Measurements from ENCODE around the gene SUMF1.

Gene SUMF1

DNA sequence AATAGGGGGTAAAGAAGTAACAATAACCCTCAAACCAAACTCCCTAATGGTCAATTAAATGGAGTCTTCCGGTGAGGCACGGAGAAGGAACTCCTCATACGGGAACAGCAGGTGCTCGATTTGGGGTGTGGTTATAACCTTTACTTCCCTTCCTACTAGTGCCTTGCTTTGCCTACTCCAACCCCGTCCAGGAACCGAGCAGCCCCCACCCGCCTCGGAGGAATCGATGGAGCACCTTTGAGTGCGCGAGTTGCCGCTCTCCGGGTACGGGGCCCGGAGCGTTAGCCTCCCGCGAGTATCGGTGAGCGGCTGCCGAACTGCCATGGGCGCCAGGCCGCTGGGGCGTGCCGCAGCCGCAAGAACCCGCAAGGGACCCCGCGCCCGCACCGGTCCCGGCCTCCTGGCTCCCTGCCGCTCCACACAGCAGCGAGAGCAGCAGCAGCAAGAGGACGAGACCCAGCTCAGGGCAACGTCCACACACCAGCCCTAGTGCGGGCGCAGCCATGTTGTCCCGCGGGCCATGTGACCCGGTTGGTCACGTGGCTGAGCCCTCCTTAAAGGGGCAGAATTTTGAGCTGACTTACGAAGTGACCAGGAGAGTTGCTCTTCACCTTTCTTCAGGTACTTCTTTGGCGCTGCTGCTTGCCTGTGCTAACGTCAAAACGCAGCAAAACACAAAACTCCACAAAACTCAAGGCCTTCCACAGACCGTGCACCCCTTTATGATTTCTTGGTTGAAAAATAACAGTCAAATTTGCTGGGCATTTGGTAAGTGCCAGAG is at the start of gene SUMF1:
Gene SUMF1, minus strand, starts transcription at position 529 of the 781 bp plus-strand sequence. Its CDS starts 24 bp downstream, at position 505.
- DNase-seq (ENCODE audit: low read depth), result peak; percentile 37

- DNase-seq (ENCODE audit: low read depth), result no peak
These were observed 49.0 kb upstream of the SUMF1 start for GRCh38 chr3:4515916-4516579.

- no peak for DNase-seq (ENCODE audit: low read depth)
These were observed 47.8 kb upstream of the SUMF1 start for GRCh38 chr3:4514916-4515315.

GRCh38 chr3:4514321-4514720 is 47.3 kb upstream of the SUMF1 start:
- no peak for DNase-seq (ENCODE audit: low read depth)

DNA sequence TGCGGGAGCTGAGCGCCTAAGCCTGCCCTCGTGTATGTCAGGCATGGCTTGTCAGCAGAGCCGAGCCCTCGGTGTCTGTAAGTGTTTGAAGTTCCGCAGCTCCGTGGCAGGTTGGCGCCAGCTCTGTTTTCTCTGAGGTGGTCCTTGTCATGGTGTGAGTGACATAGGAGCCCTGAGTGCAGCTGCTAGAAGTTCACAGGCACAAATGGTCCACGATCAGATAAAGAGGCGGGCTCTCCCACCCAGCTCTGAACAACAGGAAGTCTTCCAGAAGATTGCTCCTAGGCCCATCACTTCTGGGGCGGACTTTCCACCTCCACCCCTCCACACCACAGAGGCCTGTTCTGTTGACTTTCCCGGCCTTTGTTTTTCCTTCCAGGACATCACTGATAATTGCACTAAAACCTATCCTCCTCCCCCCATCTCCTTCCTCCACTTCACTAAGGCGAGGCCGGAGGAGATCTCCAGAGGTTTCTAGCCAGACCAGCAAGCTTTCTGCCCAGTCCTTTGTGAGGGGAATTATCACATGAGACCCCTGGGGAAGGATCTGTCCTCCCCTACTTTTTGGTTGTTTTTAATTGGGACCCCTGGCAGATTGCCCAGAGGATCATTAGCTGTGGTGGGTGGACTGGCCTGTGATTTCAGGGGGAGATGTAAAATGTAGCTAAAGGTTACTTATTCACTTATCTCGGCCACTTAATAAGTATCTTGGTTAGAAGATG is 46.0 kb upstream of the SUMF1 start:
- DNase-seq (ENCODE audit: low read depth), result no peak

DNA sequence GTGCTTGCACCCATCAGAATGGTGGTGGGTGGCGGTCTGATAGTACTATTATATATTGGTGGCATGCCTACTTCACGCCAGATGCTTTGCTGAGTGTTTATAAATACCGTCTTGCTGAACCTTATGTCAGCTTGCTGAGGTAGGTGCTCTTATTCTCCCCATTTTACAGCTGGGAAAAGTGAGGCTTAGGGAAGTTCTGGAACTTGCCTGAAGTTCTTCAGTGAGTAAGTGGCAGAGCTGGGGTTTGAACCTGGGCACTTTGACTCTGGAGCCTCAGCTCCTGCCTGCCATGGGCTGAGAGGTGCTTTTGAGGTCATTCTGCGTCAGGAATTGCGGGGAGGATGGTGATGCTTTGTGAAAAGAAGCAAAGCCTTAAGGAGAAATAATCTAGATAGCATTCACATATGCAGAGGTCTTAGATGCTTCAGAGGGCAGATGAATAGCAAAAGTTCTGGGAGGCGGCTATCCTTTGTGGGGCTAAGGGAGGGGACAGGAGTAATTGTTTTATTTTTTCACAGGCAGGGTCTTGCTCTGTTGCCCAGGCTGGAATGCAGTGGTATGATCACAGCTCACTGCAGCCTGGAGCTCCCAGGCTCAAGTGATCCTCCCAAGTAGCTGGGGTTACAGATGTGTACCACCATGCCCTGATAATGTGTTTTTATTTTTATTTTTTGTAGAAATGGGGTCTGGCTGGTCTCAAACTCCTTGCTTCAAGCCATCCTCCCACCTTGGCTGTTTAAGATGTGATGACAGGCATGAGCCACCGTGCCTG is 44.6 kb upstream of the SUMF1 start:
- DNase-seq (ENCODE audit: low read depth), result no peak

DNA sequence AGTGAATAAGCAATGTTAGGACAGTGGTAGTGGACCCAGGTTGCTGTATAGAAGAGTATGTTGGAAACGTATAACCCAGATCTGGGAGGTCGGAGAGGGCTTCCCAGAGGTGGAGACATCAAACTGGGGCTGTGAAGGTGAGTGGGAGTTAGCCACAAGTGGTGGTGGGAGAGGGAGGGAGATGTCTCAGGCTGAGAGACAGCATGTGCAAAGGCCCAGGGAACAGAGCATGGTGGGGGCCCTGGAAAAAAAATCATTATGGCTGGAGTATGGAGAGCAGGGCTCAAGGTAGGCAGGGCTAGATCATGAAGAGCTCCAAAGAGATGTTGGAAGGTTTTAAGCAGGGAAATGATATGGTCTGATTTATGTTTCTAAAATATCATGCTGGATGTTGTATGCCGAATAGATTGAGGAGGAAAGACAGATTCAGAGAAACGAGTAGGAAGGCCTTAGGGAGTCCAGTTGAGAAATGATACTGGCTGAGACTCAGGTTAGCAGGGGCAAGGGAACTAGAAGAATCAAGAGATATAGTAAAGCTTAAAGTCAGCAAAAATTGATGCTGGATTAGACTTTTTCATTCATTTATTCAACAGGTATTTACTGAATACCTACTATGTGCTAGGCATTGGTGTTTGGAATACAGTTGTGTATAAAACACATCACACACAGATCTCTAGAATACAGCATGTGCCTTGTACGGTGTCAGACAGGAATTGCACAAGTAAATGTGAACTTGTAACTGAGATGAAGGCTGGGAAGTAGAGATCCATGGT is 43.1 kb upstream of the SUMF1 start:
- no peak for DNase-seq (ENCODE audit: low read depth)

GRCh38 chr3:4509043-4509442 is 42.0 kb upstream of the SUMF1 start:
- no peak for DNase-seq (ENCODE audit: low read depth)

- DNase-seq (ENCODE audit: low read depth), result no peak
These were observed 41.2 kb upstream of the SUMF1 start for GRCh38 chr3:4508048-4508981.

- DNase-seq (ENCODE audit: low read depth), result no peak
These were observed 40.0 kb upstream of the SUMF1 start for GRCh38 chr3:4507024-4507596.

DNA sequence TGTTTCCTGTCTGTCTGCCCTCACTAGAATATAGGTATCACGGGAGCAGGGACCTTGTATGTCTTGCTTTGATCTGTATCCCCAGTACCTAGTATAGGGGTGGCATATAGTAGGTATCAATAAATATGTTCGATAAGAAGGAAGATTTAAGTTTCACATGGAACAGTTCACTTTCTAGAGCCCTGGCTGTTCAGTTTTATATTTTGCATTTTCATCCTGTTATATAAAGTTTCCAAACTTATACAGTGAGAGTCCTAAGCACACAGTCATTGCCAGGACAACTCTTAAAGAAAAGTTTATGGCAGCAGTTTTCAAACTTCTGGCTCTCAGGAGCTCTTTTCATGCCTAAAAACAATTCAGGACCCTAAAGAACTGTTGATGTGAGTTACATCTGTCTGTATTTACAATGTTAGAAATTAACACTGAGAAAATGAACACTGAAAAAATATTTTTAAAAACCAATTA is 39.5 kb upstream of the SUMF1 start:
- no peak for DNase-seq (ENCODE audit: low read depth)

- no peak for DNase-seq (ENCODE audit: low read depth)
These were observed 38.9 kb upstream of the SUMF1 start for GRCh38 chr3:4505688-4506558.

DNA sequence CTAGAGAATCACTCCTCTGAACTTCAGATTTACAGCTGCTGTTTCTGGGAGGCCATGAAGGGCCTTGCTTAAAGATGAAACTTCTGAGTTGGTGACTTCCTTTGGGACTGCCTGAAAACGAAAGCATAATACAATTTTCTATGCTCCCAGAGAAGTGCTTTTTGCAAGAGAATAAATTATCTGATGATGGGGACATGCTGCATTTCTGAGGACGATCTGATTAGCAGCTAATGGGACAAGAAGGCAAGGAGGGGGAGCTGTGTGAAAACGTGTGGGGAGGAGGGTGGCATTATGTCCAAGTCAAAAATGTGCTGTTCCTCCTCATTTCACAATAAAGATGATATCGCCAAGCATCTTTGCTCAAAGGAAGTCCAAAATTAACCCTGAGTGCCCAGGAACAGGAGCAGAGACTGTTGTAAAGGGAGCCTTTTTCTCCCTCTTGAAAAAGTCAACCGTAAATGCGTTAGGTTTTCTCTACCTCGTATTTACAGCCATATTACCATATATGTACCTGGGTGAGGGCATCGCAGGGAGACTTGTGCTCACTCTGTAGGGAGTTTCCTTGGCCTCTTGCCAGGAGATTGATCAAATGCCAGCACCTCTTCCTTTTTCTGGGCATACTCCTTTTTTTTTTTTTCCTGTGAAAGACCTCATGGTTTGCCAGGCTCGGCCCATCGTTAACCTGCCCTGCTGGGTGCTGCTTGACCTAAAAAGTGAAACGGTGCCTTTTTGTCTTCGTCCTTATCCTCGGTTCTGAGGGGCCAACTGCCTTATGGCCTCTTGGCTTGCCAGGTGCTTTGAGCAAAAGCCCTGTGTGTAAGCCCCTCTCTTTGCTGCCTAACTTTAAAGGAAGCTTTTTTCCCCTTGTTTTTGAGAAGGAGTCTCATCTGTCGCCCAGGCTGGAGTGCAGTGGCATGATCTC is 37.5 kb upstream of the SUMF1 start:
- DNase-seq (ENCODE audit: low read depth), result no peak

DNA sequence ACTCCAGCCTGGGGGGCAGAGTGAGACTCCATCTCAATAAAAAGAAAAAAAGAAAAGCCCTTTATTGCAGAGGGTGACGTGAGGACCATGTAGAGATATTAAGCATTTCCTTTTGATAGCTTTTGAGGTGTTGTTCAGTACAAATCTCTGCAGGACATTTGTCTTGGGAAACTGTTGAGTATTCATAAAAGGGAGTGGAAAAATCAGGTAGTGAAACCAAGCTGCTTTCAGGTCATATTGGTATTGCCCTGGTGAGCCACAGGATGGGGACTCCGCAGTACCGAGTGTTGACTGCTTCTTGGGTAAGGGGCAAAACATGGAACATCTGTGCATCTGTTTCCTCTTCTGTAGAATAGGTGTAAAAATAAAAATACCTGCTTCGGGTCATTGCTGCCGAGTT is 36.0 kb upstream of the SUMF1 start:
- DNase-seq (ENCODE audit: low read depth), result no peak

GRCh38 chr3:4501927-4502326 is 34.9 kb upstream of the SUMF1 start:
- DNase-seq (ENCODE audit: low read depth), result no peak

DNA sequence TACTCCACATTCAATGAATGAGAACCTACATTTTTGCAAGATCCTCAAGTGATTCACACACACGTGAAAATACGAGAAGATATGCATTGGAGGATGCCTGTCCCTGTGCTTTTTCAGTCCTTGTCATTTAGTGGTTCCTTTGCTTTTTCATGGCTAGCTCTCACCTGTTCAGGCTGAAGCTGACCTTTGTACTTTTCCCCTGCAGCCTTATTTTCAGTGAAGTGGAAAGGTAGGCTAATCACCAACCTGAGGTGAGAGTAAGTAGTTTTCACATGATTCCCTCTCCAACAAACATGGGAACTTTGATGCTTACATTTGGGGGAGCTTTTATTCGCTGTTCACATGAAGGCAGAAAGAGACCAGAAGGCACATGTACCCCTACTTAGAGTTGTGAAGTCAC is 34.4 kb upstream of the SUMF1 start:
- DNase-seq (ENCODE audit: low read depth), result no peak

GRCh38 chr3:4498446-4498845 is 31.4 kb upstream of the SUMF1 start:
- no peak for DNase-seq (ENCODE audit: low read depth)

GRCh38 chr3:4497843-4498324 is 30.8 kb upstream of the SUMF1 start:
- DNase-seq (ENCODE audit: low read depth), result no peak
